GM23338 (cell line): ENCODE measurements around the gene ECSCR.

Experiments used
- EZH2 ChIP-seq: fragments of 200-600 bp; sonication (generic); IDR thresholded peaks from one replicate; pipeline ENCODE4 v1.8.0; 2017; ENCODE audit warnings: antibody characterized with exemption, mild to moderate bottlenecking, low read depth; ENCODE audit not compliant: unreplicated experiment
- POLR2AphosphoS5 ChIP-seq: IDR thresholded peaks from 2 replicates; pipeline ENCODE4 v1.6.1; 2016; ENCODE audit warnings: antibody characterized with exemption, low read depth
- TF ChIP-seq, protein P1 (sequence below), 2 experiments: fragments of 200-600 bp in 1 of 2; sonication (generic) in 1 of 2; conservative IDR thresholded peaks; 2 replicates each; pipeline versions ENCODE4 v1.5.1 to v1.6.1; 2016 to 2017; ENCODE audit warnings: antibody characterized with exemption in 2 of 2, low read depth in 2 of 2, mild to moderate bottlenecking in 2 of 2, moderate library complexity in 1 of 2

DNA sequence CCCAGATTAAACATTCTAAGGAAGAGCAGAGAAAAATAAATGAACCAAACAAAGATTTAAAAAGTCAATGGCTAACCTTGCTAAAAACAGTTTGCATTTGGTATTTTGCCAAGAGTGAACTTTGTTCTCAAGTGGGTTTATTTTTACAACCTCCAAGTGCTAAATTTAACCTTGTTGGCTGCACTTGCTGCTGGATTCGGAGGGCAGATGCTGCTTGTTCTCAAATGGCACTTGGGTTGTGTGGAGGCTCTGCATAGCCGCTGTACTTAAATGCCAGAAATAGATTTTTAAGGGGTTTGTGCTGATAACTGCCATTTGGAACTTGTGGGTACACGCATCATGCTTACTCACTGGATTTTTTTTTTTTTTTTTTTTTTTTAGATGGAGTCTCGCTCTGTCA is 45.3 kb downstream of the ECSCR start:
- TF ChIP-seq, protein P1, sequence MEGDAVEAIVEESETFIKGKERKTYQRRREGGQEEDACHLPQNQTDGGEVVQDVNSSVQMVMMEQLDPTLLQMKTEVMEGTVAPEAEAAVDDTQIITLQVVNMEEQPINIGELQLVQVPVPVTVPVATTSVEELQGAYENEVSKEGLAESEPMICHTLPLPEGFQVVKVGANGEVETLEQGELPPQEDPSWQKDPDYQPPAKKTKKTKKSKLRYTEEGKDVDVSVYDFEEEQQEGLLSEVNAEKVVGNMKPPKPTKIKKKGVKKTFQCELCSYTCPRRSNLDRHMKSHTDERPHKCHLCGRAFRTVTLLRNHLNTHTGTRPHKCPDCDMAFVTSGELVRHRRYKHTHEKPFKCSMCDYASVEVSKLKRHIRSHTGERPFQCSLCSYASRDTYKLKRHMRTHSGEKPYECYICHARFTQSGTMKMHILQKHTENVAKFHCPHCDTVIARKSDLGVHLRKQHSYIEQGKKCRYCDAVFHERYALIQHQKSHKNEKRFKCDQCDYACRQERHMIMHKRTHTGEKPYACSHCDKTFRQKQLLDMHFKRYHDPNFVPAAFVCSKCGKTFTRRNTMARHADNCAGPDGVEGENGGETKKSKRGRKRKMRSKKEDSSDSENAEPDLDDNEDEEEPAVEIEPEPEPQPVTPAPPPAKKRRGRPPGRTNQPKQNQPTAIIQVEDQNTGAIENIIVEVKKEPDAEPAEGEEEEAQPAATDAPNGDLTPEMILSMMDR (conservative IDR thresholded peaks at IDR 0.05; ENCODE audit: low read depth in 2 of 2), result no peak
- TF ChIP-seq EZH2 (no peak), POLR2AphosphoS5 (no peak)
